IMR-90 (cell line): ENCODE data around the gene SH3TC1. TPM values are rescaled to one million over a fixed set of nuclear protein-coding genes. Genes with fewer than 3 reads are reported as not detected.

ENCODE experiments used
- ATAC-seq: fragments of 200-7000 bp; cut with Tn5 transposase; 2 replicates; pipeline ENCODE4 v1.9.1; 2020; ENCODE audit warnings: low read depth, mild to moderate bottlenecking, moderate library complexity
- BruUV-seq: library from RNA; stranded (reverse); fragments of 400-500 nt; replicated peaks from 2 replicates; lab custom pipeline; 2021; lab: Mats Ljungman, UMichigan
- CTCF ChIA-PET: fragments of 300-600 bp; formaldehyde crosslinking; extraction: SDS; loops from one replicate; lab custom pipeline; 2021; ENCODE audit warnings: antibody characterized with exemption; lab: Yijun Ruan, JAX
- POLR2A ChIA-PET: fragments of 300-600 bp; sonication (Branson Sonifier 250); formaldehyde crosslinking; loops from one replicate; lab custom pipeline; 2022; ENCODE audit warnings: antibody characterized with exemption; ENCODE audit not compliant: unreplicated experiment; lab: Charles Lee
- DNase-seq: peaks from one replicate; pipeline ENCODE4 v3.0.0; 2013
- H2AFZ ChIP-seq: replicated peaks from 2 replicates; pipeline ENCODE3; 2013; ENCODE audit warnings: low read length, mild to moderate bottlenecking; ENCODE audit not compliant: poor library complexity
- H2AK5ac ChIP-seq: 2 replicates; pipeline ENCODE4 v1.6.1; 2013; ENCODE audit warnings: low read depth, low read length, inconsistent platforms
- H2AK9ac ChIP-seq: replicated peaks from 2 replicates; pipeline ENCODE3; 2013; ENCODE audit warnings: mild to moderate bottlenecking, low read depth, low read length, moderate library complexity; ENCODE audit not compliant: poor library complexity
- H2BK120ac ChIP-seq: 2 replicates; pipeline ENCODE4 v1.6.1; 2013; ENCODE audit warnings: low read depth, low read length, inconsistent platforms
- H2BK15ac ChIP-seq: 3 replicates; pipeline ENCODE4 v1.6.1; 2013; ENCODE audit warnings: low read depth, low read length, inconsistent platforms
- H2BK20ac ChIP-seq: 2 replicates; pipeline ENCODE4 v1.6.1; 2013; ENCODE audit warnings: low read depth, mild to moderate bottlenecking, inconsistent platforms, low read length, moderate library complexity
- H2BK5ac ChIP-seq: 2 replicates; pipeline ENCODE4 v1.6.1; 2013; ENCODE audit warnings: mild to moderate bottlenecking, low read depth, low read length, inconsistent platforms; ENCODE audit not compliant: poor library complexity, severe bottlenecking
- H3K14ac ChIP-seq: replicated peaks from 2 replicates; pipeline ENCODE4 v1.6.1; 2013; ENCODE audit warnings: low read depth, low read length, inconsistent platforms
- H3K18ac ChIP-seq: 2 replicates; pipeline ENCODE4 v1.6.1; 2013; ENCODE audit warnings: low read depth, low read length, control low read depth
- H3K23ac ChIP-seq: 2 replicates; pipeline ENCODE4 v1.6.1; 2013; ENCODE audit warnings: low read depth, low read length, inconsistent platforms
- H3K27ac ChIP-seq: 2 replicates; pipeline ENCODE4 v1.5.1; 2013; ENCODE audit warnings: mild to moderate bottlenecking, control low read depth, low read length; ENCODE audit not compliant: insufficient read depth
- H3K27me3 ChIP-seq: 2 replicates; pipeline ENCODE4 v1.6.1; 2013; ENCODE audit warnings: low read length; ENCODE audit not compliant: control insufficient read depth, insufficient read depth
- H3K36me3 ChIP-seq: 2 replicates; pipeline ENCODE4 v1.6.1; 2013; ENCODE audit warnings: low read length, mixed read lengths; ENCODE audit not compliant: control insufficient read depth, insufficient read depth
- H3K4ac ChIP-seq: 2 replicates; pipeline ENCODE4 v1.6.1; 2013; ENCODE audit warnings: low read depth, low read length, inconsistent platforms
- H3K4me1 ChIP-seq: 2 replicates; pipeline ENCODE4 v1.6.1; 2013; ENCODE audit warnings: low read length, mixed read lengths; ENCODE audit not compliant: control insufficient read depth, insufficient read depth
- H3K4me2 ChIP-seq: 2 replicates; pipeline ENCODE4 v1.6.1; 2013; ENCODE audit warnings: low read depth, mild to moderate bottlenecking, control low read depth, low read length, moderate library complexity
- H3K4me3 ChIP-seq: 2 replicates; pipeline ENCODE4 v1.5.1; 2013; ENCODE audit warnings: low read depth, mild to moderate bottlenecking, control low read depth, low read length, moderate library complexity; ENCODE audit not compliant: insufficient read depth
- H3K56ac ChIP-seq: 2 replicates; pipeline ENCODE4 v1.6.1; 2013; ENCODE audit warnings: low read length, inconsistent platforms; ENCODE audit not compliant: insufficient read depth; ENCODE audit errors: extremely low read depth
- H3K79me1 ChIP-seq, 2 experiments: 2 replicates each; pipeline ENCODE4 v1.6.1; 2013; ENCODE audit warnings: low read length in 2 of 2, inconsistent platforms in 1 of 2, low read depth in 1 of 2
- H3K9ac ChIP-seq: 2 replicates; pipeline ENCODE4 v1.6.1; 2013; ENCODE audit warnings: low read depth, low read length, control low read depth
- H3K9me1 ChIP-seq: 2 replicates; pipeline ENCODE4 v1.6.1; 2013; ENCODE audit warnings: low read length, inconsistent platforms; ENCODE audit not compliant: insufficient read depth
- H3K9me3 ChIP-seq: 2 replicates; pipeline ENCODE4 v1.6.1; 2013; ENCODE audit warnings: low read length; ENCODE audit not compliant: control insufficient read depth, insufficient read depth
- H4K20me1 ChIP-seq: 2 replicates; pipeline ENCODE4 v1.6.1; 2013; ENCODE audit warnings: low read length, inconsistent platforms; ENCODE audit not compliant: insufficient read depth
- H4K5ac ChIP-seq: 2 replicates; pipeline ENCODE4 v1.6.1; 2013; ENCODE audit warnings: mild to moderate bottlenecking, low read depth, low read length, control low read depth
- H4K8ac ChIP-seq, 2 experiments: 2 replicates each; pipeline ENCODE4 v1.6.1; 2013; ENCODE audit warnings: low read depth in 2 of 2, low read length in 2 of 2, control low read depth in 1 of 2, inconsistent platforms in 1 of 2
- H4K91ac ChIP-seq: 2 replicates; pipeline ENCODE4 v1.6.1; 2013; ENCODE audit warnings: low read depth, low read length, inconsistent platforms; ENCODE audit not compliant: insufficient read depth
- BHLHE40 ChIP-seq: fragments of 150-350 bp; IDR thresholded peaks from 2 replicates; pipeline ENCODE4 v1.6.1; 2016; ENCODE audit warnings: mild to moderate bottlenecking, low read depth, low read length
- CTCF ChIP-seq: conservative IDR thresholded peaks from 2 replicates; pipeline ENCODE4 v1.5.1; 2012; ENCODE audit warnings: mild to moderate bottlenecking, low read depth, low read length, improper control_type of control experiment
- ELK1 ChIP-seq: fragments of 150-350 bp; IDR thresholded peaks from 2 replicates; pipeline ENCODE4 v1.6.1; 2016; ENCODE audit warnings: low read depth, mild to moderate bottlenecking, low read length, moderate library complexity, borderline replicate concordance
- FOS ChIP-seq: fragments of 150-350 bp; IDR thresholded peaks from 2 replicates; pipeline ENCODE4 v1.6.1; 2016; ENCODE audit warnings: low read depth, low read length
- MAFK ChIP-seq: IDR thresholded peaks from 2 replicates; pipeline ENCODE4 v1.6.1; 2012; ENCODE audit warnings: low read depth, low read length, improper control_type of control experiment
- MXI1 ChIP-seq: IDR thresholded peaks from 2 replicates; pipeline ENCODE4 v1.6.1; 2012; ENCODE audit warnings: low read depth, mild to moderate bottlenecking, low read length, moderate library complexity, borderline replicate concordance
- POLR2A ChIP-seq: IDR thresholded peaks from 2 replicates; pipeline ENCODE4 v1.6.1; 2012; ENCODE audit warnings: mild to moderate bottlenecking, low read depth, low read length
- SMC3 ChIP-seq: fragments of 150-350 bp; IDR thresholded peaks from 2 replicates; pipeline ENCODE4 v1.6.1; 2016; ENCODE audit warnings: low read depth, mild to moderate bottlenecking, antibody characterized with exemption, low read length, moderate library complexity
- WGBS, 2 experiments: methylation state at CpG; one replicate each; pipeline versions ENCODE4 v1.1.5 to v1.1.7; 2013; ENCODE audit warnings: missing lambda C conversion rate in 2 of 2; ENCODE audit not compliant: insufficient read length in 1 of 2; ENCODE audit errors: extremely low coverage in 2 of 2; 5-methylcytosine and 5-hydroxymethylcytosine counted together
- dilution Hi-C: fragments of 300-500 bp; cut with HindIII; formaldehyde crosslinking; loops from one replicate; pipeline ENCODE4 v1.14.3; 2018; ENCODE audit warnings: low sequenced_read_pairs; ENCODE audit not compliant: unreplicated experiment
- in situ Hi-C: fragments of 300-500 bp; cut with MboI; formaldehyde crosslinking; loops from 3 replicates; pipeline ENCODE4 v1.14.3; 2019; ENCODE audit warnings: low sequenced_read_pairs, inconsistent platforms, mixed read lengths
- intact Hi-C: fragments of 100-400 bp; cut with micrococcal nuclease; formaldehyde crosslinking; loops from 2 replicates; pipeline ENCODE4 v1.10.0; 2022
- polyA plus RNA-seq, 3 experiments: library from polyadenylated mRNA; depleted of rRNA; stranded (reverse); fragments of >200 nt; gene quantifications; 2 replicates each; pipeline ENCODE4 v1.2.3, GENCODE V29; 2012; ENCODE audit warnings: low replicate concordance in 1 of 3
- total RNA-seq: library from RNA; depleted of rRNA; stranded (reverse); fragments of >200 nt; gene quantifications from 2 replicates; pipeline ENCODE4 v1.2.3, GENCODE V29; 2012

SH3TC1 gene
- total and polyA plus RNA-seq, 2 of the 4 experiments (the other 2 are of a cell fraction), result 1.6 to 2.2 TPM

- H3K4ac ChIP-seq, result no peak overlapping the region
- in situ Hi-C loops (no loop called here), intact Hi-C loops (no loop called here), dilution Hi-C loops (no loop called here)
- H3K36me3 ChIP-seq, result no peaks in the 10 kb centered on the region
- H3K4me1 ChIP-seq, result peaks cover 7% of the 10 kb centered on the region
- no peak overlapping the region for H3K4me3 ChIP-seq
- H2BK20ac ChIP-seq, result no peak overlapping the region
- no peak overlapping the region for H3K14ac ChIP-seq
- H4K91ac ChIP-seq, result no peak overlapping the region
- WGBS, 2 experiments, result 88% methylated on average over 17 of the region's 31 CpGs; no CpG with 5 or more reads in 1 of the 2 experiments
- no peak overlapping the region for H2AFZ ChIP-seq
- 0 out of 2 replicates have a peak, but pooled peaks cover 6% of the 10 kb centered on the region for H3K9me1 ChIP-seq
- peaks cover 3% of the 10 kb centered on the region; the same call in 1 of the 2 replicates for H3K27me3 ChIP-seq
- ChIA-PET POLR2A (no interaction called here), CTCF (no interaction called here)
- H2BK15ac ChIP-seq, result no peak overlapping the region
- peak overlapping the region; percentile 42 for H2AK9ac ChIP-seq
- no peaks in the 10 kb centered on the region for H3K79me1 ChIP-seq
- H3K4me2 ChIP-seq, result no peak overlapping the region
- ATAC-seq (no peak), DNase-seq (no peak)
- no peak overlapping the region for H2BK120ac ChIP-seq
- no peak overlapping the region for H3K56ac ChIP-seq
- H3K9me3 ChIP-seq, result no peaks in the 10 kb centered on the region
- H4K20me1 ChIP-seq, result no peaks in the 10 kb centered on the region
- H4K5ac ChIP-seq, result no peak overlapping the region
- no peak overlapping the region for H3K9ac ChIP-seq
- no peak overlapping the region for H4K8ac ChIP-seq
- H2BK5ac ChIP-seq, result no peak overlapping the region
- no TSS peak for BruUV-seq
- H2AK5ac ChIP-seq, result no peak overlapping the region
- no peak overlapping the region for H3K27ac ChIP-seq
- no peak overlapping the region for H3K23ac ChIP-seq
- no peak overlapping the region for H3K18ac ChIP-seq
- no peak for TF ChIP-seq MAFK
- no peak for TF ChIP-seq POLR2A
- no peak for TF ChIP-seq SMC3
- TF ChIP-seq CTCF, result no peak
- no peak for TF ChIP-seq BHLHE40
- no peak for TF ChIP-seq ELK1
- no peak for TF ChIP-seq MXI1
- TF ChIP-seq FOS, result no peak
Observed at GRCh38 chr4:8227201-8227770, 28.2 kb downstream of the SH3TC1 start.
